Stimulated activated CD8-positive, alpha-beta memory T cell treated with anti-CD3 and anti-CD28 coated beads, Interleukin-2, amount 100 ng/mL, for 1 hour (primary cell): ENCODE measurements around the gene CEP19.
A peak's percentile ranks its signal among the peaks of the same experiment; 100 is the strongest.
"Not testable (repeated sequence)": the region's sequence is repeated elsewhere in the genome, so short reads cannot be mapped to it uniquely, and the experiment has no call there.

ENCODE experiments used
- DNase-seq, 2 donors: peaks; one replicate each; pipeline ENCODE4 v3.0.0-alpha.2; 2020; ENCODE audit warnings: low read depth in 2 of 2

The CEP19 gene

GRCh38 chr3:196711838-196712513, at the start of gene CEP19, which contains the start of gene PIGX:
Gene CEP19 (minus strand): TSS chr3:196712250. CDS start chr3:196708657, 3,593 bp downstream.
Gene PIGX (plus strand): TSS chr3:196712377.
- DNase-seq, result peak; percentile 73 to 78

- no peak for DNase-seq
Measured at GRCh38 chr3:196757876-196758739, 46.1 kb upstream of the CEP19 start.

GRCh38 chr3:196756732-196757131, 44.7 kb upstream of the CEP19 start:
- DNase-seq, result no peak

GRCh38 chr3:196754091-196754981, 42.3 kb upstream of the CEP19 start:
- DNase-seq, result no peak

- no peak for DNase-seq
Measured at GRCh38 chr3:196753201-196753600, 41.2 kb upstream of the CEP19 start.

GRCh38 chr3:196749125-196749524, 37.1 kb upstream of the CEP19 start:
- DNase-seq, result no peak

- not testable (repeated sequence) for DNase-seq
Measured at GRCh38 chr3:196743569-196743968, 31.5 kb upstream of the CEP19 start.

GRCh38 chr3:196741249-196741889, 29.3 kb upstream of the CEP19 start:
- DNase-seq, result no peak

GRCh38 chr3:196740481-196741248, 28.6 kb upstream of the CEP19 start:
- DNase-seq, result peak in 1 of 2 donors; percentile 4

GRCh38 chr3:196739671-196740480, 27.8 kb upstream of the CEP19 start, which contains the start of gene PAK2:
Gene PAK2 (plus strand): TSS chr3:196739857. CDS start chr3:196782647, 42,790 bp downstream.
- peak; percentile 85 to 88 for DNase-seq

- no peak for DNase-seq
Measured at GRCh38 chr3:196737655-196738054, 25.6 kb upstream of the CEP19 start.

GRCh38 chr3:196736670-196737374, 24.8 kb upstream of the CEP19 start:
- no peak for DNase-seq

- DNase-seq, result no peak
Measured at GRCh38 chr3:196735751-196736150, 23.7 kb upstream of the CEP19 start.

- no peak for DNase-seq
Measured at GRCh38 chr3:196726788-196727675, 15.0 kb upstream of the CEP19 start.

- no peak for DNase-seq
Measured at GRCh38 chr3:196721097-196721496, 9.0 kb upstream of the CEP19 start.

GRCh38 chr3:196717162-196717561, 5.1 kb upstream of the CEP19 start:
- DNase-seq, result not testable (repeated sequence)

- DNase-seq, result peak; percentile 27 to 44
Measured at GRCh38 chr3:196712514-196713413, 714 bp upstream of the CEP19 start.
